Activated naive CD8-positive, alpha-beta T cell treated with anti-CD3 and anti-CD28 coated beads for 36 hours (primary cell): Measurements from ENCODE around the gene IFI44L. TPM values are rescaled to one million over a fixed set of nuclear protein-coding genes. Genes with fewer than 3 reads are reported as not detected.

Experiments
- DNase-seq: peaks from one replicate; pipeline ENCODE4 v3.0.0; 2021
- H3K27ac Mint-ChIP-seq: one replicate; pipeline ENCODE4 v1.8.0; 2022; ENCODE audit warnings: mild to moderate bottlenecking, moderate library complexity, mixed read lengths
- H3K27me3 Mint-ChIP-seq: one replicate; pipeline ENCODE4 v1.8.0; 2022; ENCODE audit warnings: mild to moderate bottlenecking, mixed read lengths
- H3K36me3 Mint-ChIP-seq: one replicate; pipeline ENCODE4 v1.8.0; 2021; ENCODE audit warnings: mild to moderate bottlenecking, mixed read lengths
- H3K4me1 Mint-ChIP-seq: one replicate; pipeline ENCODE4 v1.8.0; 2021; ENCODE audit warnings: mixed read lengths
- H3K4me3 Mint-ChIP-seq: one replicate; pipeline ENCODE4 v1.8.0; 2022; ENCODE audit warnings: mild to moderate bottlenecking, moderate library complexity, mixed read lengths
- H3K9me3 Mint-ChIP-seq: one replicate; pipeline ENCODE4 v1.8.0; 2022; ENCODE audit warnings: mixed read lengths
- total RNA-seq, 2 experiments: library from RNA; stranded (reverse); gene quantifications; one replicate each; pipeline ENCODE4 v1.2.3, GENCODE V29; 2021

IFI44L gene
- total RNA-seq, 2 experiments from 2014 or later: 38.5 to 38.6 TPM

- H3K9me3 Mint-ChIP-seq: no peaks in the 10 kb centered on the region
- H3K4me1 Mint-ChIP-seq: no peaks in the 10 kb centered on the region
- no peak overlapping the region for H3K4me3 Mint-ChIP-seq
- H3K27me3 Mint-ChIP-seq: no peaks in the 10 kb centered on the region
- no peak for DNase-seq
- H3K27ac Mint-ChIP-seq: no peak overlapping the region
- no peaks in the 10 kb centered on the region for H3K36me3 Mint-ChIP-seq
These were observed 68.4 kb downstream of the IFI44L start for GRCh38 chr1:78688697-78689096.

GRCh38 chr1:78690516-78690915 is 70.3 kb downstream of the IFI44L start:
- Mint-ChIP-seq H3K36me3 (no peaks in the 10 kb centered on the region), H3K4me1 (no peaks in the 10 kb centered on the region), H3K9me3 (no peaks in the 10 kb centered on the region), H3K27me3 (no peaks in the 10 kb centered on the region), H3K4me3 (no peak overlapping the region), H3K27ac (no peak overlapping the region)
- DNase-seq: no peak

GRCh38 chr1:78691995-78692747 is 71.9 kb downstream of the IFI44L start:
- Mint-ChIP-seq H3K9me3 (no peaks in the 10 kb centered on the region), H3K27ac (no peak overlapping the region), H3K27me3 (peaks cover 3% of the 10 kb centered on the region), H3K36me3 (no peaks in the 10 kb centered on the region), H3K4me3 (no peak overlapping the region), H3K4me1 (no peaks in the 10 kb centered on the region)
- DNase-seq: no peak

Other genes with a start within 250 kb of the IFI44L start
- not detected for gene PTGFR, start 129.5 kb upstream of the IFI44L start, total RNA-seq
- gene IFI44, start 29.4 kb downstream of the IFI44L start, total RNA-seq: 10 to 100 TPM; 40.8 to 45.2 TPM